Retina (tissue), 1 donor: ENCODE measurements around the gene DBH.
"Not testable (repeated sequence)": the region's sequence is repeated elsewhere in the genome, so short reads cannot be mapped to it uniquely, and the experiment has no call there.

Experiments
- DNase-seq: peaks from one replicate; pipeline ENCODE4 v3.0.0-alpha.2; 2016

DBH gene

GRCh38 chr9:133605446-133605845 is 30.7 kb upstream of the DBH start:
- no peak for DNase-seq

- DNase-seq, result no peak
Measured at GRCh38 chr9:133605856-133606707, 30.1 kb upstream of the DBH start.

GRCh38 chr9:133606708-133607025 is 29.5 kb upstream of the DBH start:
- no peak for DNase-seq

GRCh38 chr9:133607381-133607780 is 28.8 kb upstream of the DBH start:
- DNase-seq, result no peak

GRCh38 chr9:133607976-133608375 is 28.2 kb upstream of the DBH start:
- DNase-seq, result no peak

- no peak for DNase-seq
Measured at GRCh38 chr9:133608382-133608781, 27.8 kb upstream of the DBH start.

GRCh38 chr9:133608889-133609288 is 27.3 kb upstream of the DBH start:
- no peak for DNase-seq

- peak; percentile 77 for DNase-seq
Measured at GRCh38 chr9:133609311-133610098, 26.7 kb upstream of the DBH start, which contains the start of gene FAM163B. TSS of gene FAM163B (minus strand) at chr9:133609389. CDS start at chr9:133580223, 29,166 bp downstream.

- DNase-seq, result no peak
Measured at GRCh38 chr9:133610845-133611244, 25.3 kb upstream of the DBH start.

GRCh38 chr9:133612051-133612450 is 24.1 kb upstream of the DBH start:
- no peak for DNase-seq

- DNase-seq, result no peak
Measured at GRCh38 chr9:133612816-133613215, 23.3 kb upstream of the DBH start.

- no peak for DNase-seq
Measured at GRCh38 chr9:133613432-133613831, 22.7 kb upstream of the DBH start.

- no peak for DNase-seq
Measured at GRCh38 chr9:133614056-133614455, 22.1 kb upstream of the DBH start.

GRCh38 chr9:133614678-133615077 is 21.5 kb upstream of the DBH start:
- DNase-seq, result no peak

GRCh38 chr9:133615186-133615585 is 21.0 kb upstream of the DBH start:
- no peak for DNase-seq

GRCh38 chr9:133615606-133616188 is 20.5 kb upstream of the DBH start:
- no peak for DNase-seq

- DNase-seq, result no peak
Measured at GRCh38 chr9:133616643-133617405, 19.3 kb upstream of the DBH start.

GRCh38 chr9:133618726-133619125 is 17.4 kb upstream of the DBH start:
- DNase-seq, result no peak

GRCh38 chr9:133619791-133620190 is 16.4 kb upstream of the DBH start:
- DNase-seq, result no peak

- no peak for DNase-seq
Measured at GRCh38 chr9:133621725-133622267, 14.4 kb upstream of the DBH start.

GRCh38 chr9:133622555-133622954 is 13.6 kb upstream of the DBH start:
- DNase-seq, result no peak

GRCh38 chr9:133626008-133626407 is 10.2 kb upstream of the DBH start:
- DNase-seq, result not testable (repeated sequence)

- no peak for DNase-seq
Measured at GRCh38 chr9:133627341-133627740, 8.8 kb upstream of the DBH start.
